Neural cell (in vitro differentiated cells): ENCODE data around the gene ULBP1.
A peak's percentile ranks its signal among the peaks of the same experiment; 100 is the strongest.

Experiments used
- CTCF ChIP-seq: fragments of 450-650 bp; IDR thresholded peaks from 2 replicates; pipeline ENCODE4 v1.5.1; 2014; ENCODE audit warnings: antibody characterized with exemption, mild to moderate bottlenecking, moderate library complexity; ENCODE audit not compliant: poor library complexity, severe bottlenecking
- REST ChIP-seq: IDR thresholded peaks from 2 replicates; pipeline ENCODE4 v1.6.1; 2012; ENCODE audit warnings: borderline replicate concordance

- TF ChIP-seq CTCF: peak; percentile 91
- no peak for TF ChIP-seq REST
Observed at GRCh38 chr6:149934249-149935156, 29.2 kb upstream of the ULBP1 start.
